ENCODE measurements around the gene CYB561D2. TPM values are rescaled to one million over a fixed set of nuclear protein-coding genes. Genes with fewer than 3 reads are reported as not detected.

The CYB561D2 gene
- total and polyA plus RNA-seq, 10 of the 15 experiments (the other 5 are each of a cell fraction or from before 2014, with no cell fraction given) = 7.6 to 39.2 (median 18.8) TPM

GRCh38 chr3:50392101-50392715, 41.5 kb downstream of the CYB561D2 start:
- CTCF ChIA-PET = no interaction called here
- RAD21 ChIA-PET (ENCODE audit: unreplicated experiment) = interaction anchor here (0.7 kb wide), 1 partner anchor 155 kb away, joined by 3 read pairs; no protein-coding TSS in a partner anchor
- DNase-seq (ENCODE audit: low read depth, low spot score) (no peak), FAIRE-seq (no peak), ATAC-seq (peak; percentile 23; the same call in 2 of the 3 replicates)
- H3K27ac ChIP-seq (ENCODE audit: control insufficient read depth, insufficient read depth) = no peak overlapping the region
- in situ Hi-C loops (cut with MboI) (no loop called here), intact Hi-C loops (cut with micrococcal nuclease; ENCODE audit: unreplicated experiment) (no loop called here)
- H3K9ac ChIP-seq (ENCODE audit: control insufficient read depth, insufficient read depth, low read length) = no peak overlapping the region
- no peak overlapping the region for H3K4me2 ChIP-seq (ENCODE audit: control insufficient read depth, insufficient read depth)
- H3K4me1 ChIP-seq (ENCODE audit: control insufficient read depth, insufficient read depth, low read length) = no peaks in the 10 kb centered on the region
- no peaks in the 10 kb centered on the region for H4K20me1 ChIP-seq (ENCODE audit: control insufficient read depth, insufficient read depth)
- BruUV-seq (replicated peaks) = no TSS peak
- no peaks in the 10 kb centered on the region; a peak in 3 of 4 replicates for H3K27me3 ChIP-seq (replicated peaks in 1 of 2; ENCODE audit: control insufficient read depth in 2 of 2, insufficient read depth in 2 of 2, low read length in 1 of 2)
- SMC1A ChIA-PET (ENCODE audit: uncharacterized antibody, unreplicated experiment) = no interaction called here
- POLR2A ChIA-PET = no interaction called here
- H3K79me2 ChIP-seq (ENCODE audit: control insufficient read depth, insufficient read depth, low read length) = no peaks in the 10 kb centered on the region
- H2AFZ ChIP-seq (ENCODE audit: control insufficient read depth, low read depth, low read length) = no peak overlapping the region
- no peaks in the 10 kb centered on the region for H3K36me3 ChIP-seq (ENCODE audit: control insufficient read depth in 2 of 2, insufficient read depth in 2 of 2, low read length in 1 of 2)
- no peak overlapping the region for H3K4me3 ChIP-seq
- WGBS (ENCODE audit: insufficient coverage, insufficient replicate concordance, low lambda C conversion rate, missing lambda C conversion rate) = 23% methylated on average over 5 of the region's 5 CpGs
- H3K9me3 ChIP-seq (replicated peaks; ENCODE audit: control insufficient read depth, insufficient read depth, low read length) = no peaks in the 10 kb centered on the region
- TF ChIP-seq, protein P1, sequence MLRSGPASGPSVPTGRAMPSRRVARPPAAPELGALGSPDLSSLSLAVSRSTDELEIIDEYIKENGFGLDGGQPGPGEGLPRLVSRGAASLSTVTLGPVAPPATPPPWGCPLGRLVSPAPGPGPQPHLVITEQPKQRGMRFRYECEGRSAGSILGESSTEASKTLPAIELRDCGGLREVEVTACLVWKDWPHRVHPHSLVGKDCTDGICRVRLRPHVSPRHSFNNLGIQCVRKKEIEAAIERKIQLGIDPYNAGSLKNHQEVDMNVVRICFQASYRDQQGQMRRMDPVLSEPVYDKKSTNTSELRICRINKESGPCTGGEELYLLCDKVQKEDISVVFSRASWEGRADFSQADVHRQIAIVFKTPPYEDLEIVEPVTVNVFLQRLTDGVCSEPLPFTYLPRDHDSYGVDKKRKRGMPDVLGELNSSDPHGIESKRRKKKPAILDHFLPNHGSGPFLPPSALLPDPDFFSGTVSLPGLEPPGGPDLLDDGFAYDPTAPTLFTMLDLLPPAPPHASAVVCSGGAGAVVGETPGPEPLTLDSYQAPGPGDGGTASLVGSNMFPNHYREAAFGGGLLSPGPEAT (IDR thresholded peaks at IDR 0.05; ENCODE audit: low read depth) = no peak
- TF ChIP-seq NFIC (IDR thresholded peaks at IDR 0.05; ENCODE audit: low read depth, low read length) (no peak), SRF (IDR thresholded peaks at IDR 0.05; ENCODE audit: low read depth in 2 of 2, low read length in 2 of 2) (no peak), RCOR1 (conservative IDR thresholded peaks at IDR 0.05; ENCODE audit: low read depth, low read length) (no peak), TARDBP (IDR thresholded peaks at IDR 0.05; ENCODE audit: borderline replicate concordance) (no peak), FOS (IDR thresholded peaks at IDR 0.05; ENCODE audit: borderline replicate concordance, extremely low read depth, insufficient read length) (no peak), GABPA (IDR thresholded peaks at IDR 0.05; ENCODE audit: low read depth) (no peak), ZNF592 (IDR thresholded peaks at IDR 0.05) (no peak), RBBP5 (conservative IDR thresholded peaks at IDR 0.05) (no peak), HDGF (IDR thresholded peaks at IDR 0.05) (no peak), ASH2L (IDR thresholded peaks at IDR 0.05; ENCODE audit: borderline replicate concordance, low read depth) (no peak), CREB1 (IDR thresholded peaks at IDR 0.05; ENCODE audit: low read depth) (no peak), ZBED1 (IDR thresholded peaks at IDR 0.05; ENCODE audit: borderline replicate concordance) (no peak), MYB (IDR thresholded peaks at IDR 0.05; ENCODE audit: borderline replicate concordance, low read depth, low read length) (no peak), TAF1 (IDR thresholded peaks at IDR 0.05; ENCODE audit: borderline replicate concordance, low read depth, low read length) (no peak)
- TF ChIP-seq, protein P2, sequence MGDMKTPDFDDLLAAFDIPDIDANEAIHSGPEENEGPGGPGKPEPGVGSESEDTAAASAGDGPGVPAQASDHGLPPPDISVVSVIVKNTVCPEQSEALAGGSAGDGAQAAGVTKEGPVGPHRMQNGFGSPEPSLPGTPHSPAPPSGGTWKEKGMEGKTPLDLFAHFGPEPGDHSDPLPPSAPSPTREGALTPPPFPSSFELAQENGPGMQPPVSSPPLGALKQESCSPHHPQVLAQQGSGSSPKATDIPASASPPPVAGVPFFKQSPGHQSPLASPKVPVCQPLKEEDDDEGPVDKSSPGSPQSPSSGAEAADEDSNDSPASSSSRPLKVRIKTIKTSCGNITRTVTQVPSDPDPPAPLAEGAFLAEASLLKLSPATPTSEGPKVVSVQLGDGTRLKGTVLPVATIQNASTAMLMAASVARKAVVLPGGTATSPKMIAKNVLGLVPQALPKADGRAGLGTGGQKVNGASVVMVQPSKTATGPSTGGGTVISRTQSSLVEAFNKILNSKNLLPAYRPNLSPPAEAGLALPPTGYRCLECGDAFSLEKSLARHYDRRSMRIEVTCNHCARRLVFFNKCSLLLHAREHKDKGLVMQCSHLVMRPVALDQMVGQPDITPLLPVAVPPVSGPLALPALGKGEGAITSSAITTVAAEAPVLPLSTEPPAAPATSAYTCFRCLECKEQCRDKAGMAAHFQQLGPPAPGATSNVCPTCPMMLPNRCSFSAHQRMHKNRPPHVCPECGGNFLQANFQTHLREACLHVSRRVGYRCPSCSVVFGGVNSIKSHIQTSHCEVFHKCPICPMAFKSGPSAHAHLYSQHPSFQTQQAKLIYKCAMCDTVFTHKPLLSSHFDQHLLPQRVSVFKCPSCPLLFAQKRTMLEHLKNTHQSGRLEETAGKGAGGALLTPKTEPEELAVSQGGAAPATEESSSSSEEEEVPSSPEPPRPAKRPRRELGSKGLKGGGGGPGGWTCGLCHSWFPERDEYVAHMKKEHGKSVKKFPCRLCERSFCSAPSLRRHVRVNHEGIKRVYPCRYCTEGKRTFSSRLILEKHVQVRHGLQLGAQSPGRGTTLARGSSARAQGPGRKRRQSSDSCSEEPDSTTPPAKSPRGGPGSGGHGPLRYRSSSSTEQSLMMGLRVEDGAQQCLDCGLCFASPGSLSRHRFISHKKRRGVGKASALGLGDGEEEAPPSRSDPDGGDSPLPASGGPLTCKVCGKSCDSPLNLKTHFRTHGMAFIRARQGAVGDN (IDR thresholded peaks at IDR 0.05) = no peak

Measured in GM12878 (cell line).